Pancreas (tissue), 10 donors: ENCODE data around the gene ANKRD12. TPM values are rescaled to one million over a fixed set of nuclear protein-coding genes. Genes with fewer than 3 reads are reported as not detected.
A peak's percentile ranks its signal among the peaks of the same experiment; 100 is the strongest.

ENCODE experiments used
- ATAC-seq, 4 donors: fragments of 200-7000 bp; cut with Tn5 transposase; one replicate each; pipeline versions ENCODE4 v1.8.0 to v1.9.1; 2020; ENCODE audit warnings: mild to moderate bottlenecking in 4 of 4, moderate library complexity in 4 of 4
- DNase-seq, 6 donors: peaks; one replicate each; pipeline ENCODE4 v3.0.0-alpha.2; 2020
- FAIRE-seq: peaks from 2 replicates; lab custom pipeline; 2012; peaks lifted over from hg19 to GRCh38; lab: Jason Lieb, UNC
- H3K27ac ChIP-seq, 4 donors: fragments of 200-600 bp; sonication (generic); 1 replicate in 3 of 4; 2 replicates in 1 of 4; pipeline versions ENCODE4 v1.5.0 to v1.8.0; 2020
- H3K27me3 ChIP-seq, 4 donors: fragments of 200-600 bp; one replicate each; pipeline ENCODE4 v1.8.0; 2021
- H3K36me3 ChIP-seq, 3 donors: fragments of 200-600 bp; sonication (generic) in 1 of 3; one replicate each; pipeline versions ENCODE4 v1.5.0 to v1.8.0; 2020 to 2021
- H3K4me1 ChIP-seq, 3 donors: fragments of 200-600 bp; one replicate each; pipeline ENCODE4 v1.8.0; 2021
- H3K4me3 ChIP-seq, 4 donors: fragments of 200-600 bp; sonication (generic) in 2 of 4; one replicate each; pipeline versions ENCODE4 v1.5.0 to v1.8.0; 2020 to 2021
- H3K9me3 ChIP-seq, 4 donors: fragments of 200-600 bp; one replicate each; pipeline ENCODE4 v1.8.0; 2021
- CTCF ChIP-seq, 4 donors: fragments of 200-600 bp; sonication (generic) in 3 of 4; IDR thresholded peaks; one replicate each; pipeline versions ENCODE4 v1.5.0 to v1.8.0; 2021; ENCODE audit warnings: antibody characterized with exemption in 4 of 4
- WGBS, 2 donors: extraction: QIAGEN DNeasy Blood & Tissue Kit; methylation state at CpG; one replicate each; pipeline ENCODE4 v1.1.7; 2013; 5-methylcytosine and 5-hydroxymethylcytosine counted together
- intact Hi-C, 3 donors: fragments of 100-400 bp; cut with DNase I; formaldehyde crosslinking; loops; one replicate each; pipeline versions ENCODE4 v1.11.1 to v1.14.2; 2022
- polyA plus RNA-seq, 2 donors: library from polyadenylated mRNA; stranded (reverse); fragments of 200-250 nt; gene quantifications; one replicate each; pipeline ENCODE4 v1.2.3, GENCODE V29; 2013
- total RNA-seq, 6 donors: library from RNA; stranded (reverse); fragmentation: NEBNext Ultra II Directional in 4 of 6; extraction: Animal tissue kit (Norgen Biotek cat#: 25700) in 4 of 6; gene quantifications; one replicate each; pipeline versions ENCODE4 v1.2.1 to v1.2.4, GENCODE V29; 2021 to 2023
- donor health status: healthy with polysubstance abuse.
- donor health status: DM: no; HTN: no; CAD: no; lungs with moderate emphysema.
- donor health status: DM: no; HTN: no; CAD: no.
- donor health status: control.
- donor health status: control.
- donor health status: Bipolar disorder and iron deficiency.
- donor health status: DM: yes; HTN: yes; CAD: no.
- donor health status: DM: no; HTN: no; CAD: no.
- donor health status: DM: no; HTN: no; CAD: no.
- donor health status: DM: yes; HTN: yes; CAD: no.

Gene ANKRD12
- total and polyA plus RNA-seq, 8 donors = 14.5 to 51.7 (median 27.3) TPM

- H3K27ac ChIP-seq = no peak overlapping the region
- ATAC-seq (no peak), FAIRE-seq (no peak), DNase-seq (no peak)
- H3K36me3 ChIP-seq = no peaks in the 10 kb centered on the region
- no peaks in the 10 kb centered on the region for H3K4me1 ChIP-seq
- H3K27me3 ChIP-seq = no peaks in the 10 kb centered on the region
- WGBS, 2 donors = 57 to 59% methylated on average over 2 of the region's 2 CpGs
- no peak overlapping the region for H3K4me3 ChIP-seq
- H3K9me3 ChIP-seq = no peaks in the 10 kb centered on the region
- intact Hi-C loops = no loop called here
- TF ChIP-seq CTCF (IDR thresholded peaks at IDR 0.05) = no peak
Measured at GRCh38 chr18:9325716-9326115, 189.1 kb downstream of the ANKRD12 start.

- no peak overlapping the region for H3K27ac ChIP-seq
- H3K4me1 ChIP-seq = no peaks in the 10 kb centered on the region
- DNase-seq = no peak
- intact Hi-C loops = no loop called here
- ATAC-seq = no peak
- H3K27me3 ChIP-seq = no peaks in the 10 kb centered on the region
- WGBS, 2 donors = 45 to 78% methylated on average over 2 of the region's 2 CpGs
- H3K36me3 ChIP-seq = no peaks in the 10 kb centered on the region
- no peak overlapping the region for H3K4me3 ChIP-seq
- no peak for TF ChIP-seq CTCF (IDR thresholded peaks at IDR 0.05)
- no peak for FAIRE-seq
- H3K9me3 ChIP-seq = no peaks in the 10 kb centered on the region
Measured at GRCh38 chr18:9328776-9329175, 192.2 kb downstream of the ANKRD12 start.

GRCh38 chr18:9329471-9329870 is 192.9 kb downstream of the ANKRD12 start:
- H3K27ac ChIP-seq = no peak overlapping the region
- DNase-seq (no peak), FAIRE-seq (no peak), ATAC-seq (no peak)
- WGBS, 2 donors = 16 to 36% methylated on average over 1 of the region's 1 CpG
- TF ChIP-seq CTCF (IDR thresholded peaks at IDR 0.05) = no peak
- H3K36me3 ChIP-seq = no peaks in the 10 kb centered on the region
- H3K4me3 ChIP-seq = no peak overlapping the region
- no peaks in the 10 kb centered on the region for H3K27me3 ChIP-seq
- no peaks in the 10 kb centered on the region for H3K9me3 ChIP-seq
- intact Hi-C loops = no loop called here
- no peaks in the 10 kb centered on the region for H3K4me1 ChIP-seq

GRCh38 chr18:9330419-9330818 is 193.8 kb downstream of the ANKRD12 start:
- intact Hi-C loops = loop anchor here in 1 of 3 donors (10.0 kb wide), 1 partner anchor 256 kb away; no protein-coding TSS in a partner anchor
- FAIRE-seq (no peak), ATAC-seq (no peak), DNase-seq (no peak)
- 85 to 94% methylated on average over 3 of the region's 3 CpGs for WGBS, 2 donors
- Histone ChIP-seq H3K4me1 (peaks cover 0 to 3% (median 2%) of the 10 kb centered on the region in 3 donors), H3K4me3 (no peak overlapping the region), H3K36me3 (no peaks in the 10 kb centered on the region), H3K27me3 (no peaks in the 10 kb centered on the region), H3K9me3 (no peaks in the 10 kb centered on the region), H3K27ac (no peak overlapping the region)
- no peak for TF ChIP-seq CTCF (IDR thresholded peaks at IDR 0.05)

- intact Hi-C loops = loop anchor here in 1 of 3 donors (10.0 kb wide), 1 partner anchor 259 kb away; no protein-coding TSS in a partner anchor
- Histone ChIP-seq H3K27me3 (no peaks in the 10 kb centered on the region), H3K9me3 (no peaks in the 10 kb centered on the region), H3K36me3 (no peaks in the 10 kb centered on the region), H3K4me1 (peaks cover 0 to 9% (median 5%) of the 10 kb centered on the region in 3 donors), H3K4me3 (peak overlapping the region; percentile 33 to 94 (median 67)), H3K27ac (peak overlapping the region; percentile 38 to 80 (median 71))
- TF ChIP-seq CTCF (IDR thresholded peaks at IDR 0.05) = no peak
- 31 to 33% methylated on average over 52 of the region's 52 CpGs for WGBS, 2 donors
- ATAC-seq (peak; percentile 43 to 68 (median 56)), DNase-seq (peak in 4 of 6 donors; percentile 13 to 63 (median 40)), FAIRE-seq (no peak)
Measured at GRCh38 chr18:9333441-9334328, 197.1 kb downstream of the ANKRD12 start.
